PC-3 (cell line): ENCODE results near the gene ANKRD27. TPM values are rescaled to one million over a fixed set of nuclear protein-coding genes. Genes with fewer than 3 reads are reported as not detected.

Experiments
- ATAC-seq: fragments of 200-7000 bp; cut with Tn5 transposase; 2 replicates; pipeline ENCODE4 v1.9.1; 2020; ENCODE audit warnings: mild to moderate bottlenecking, moderate library complexity
- BruUV-seq: library from RNA; stranded (reverse); fragments of 400-500 nt; replicated peaks from 2 replicates; lab custom pipeline; 2021; lab: Mats Ljungman, UMichigan
- CTCF ChIA-PET: fragments of 300-600 bp; sonication (Branson Sonifier 250); formaldehyde crosslinking; loops from one replicate; lab custom pipeline; 2022; ENCODE audit warnings: antibody characterized with exemption; lab: Charles Lee
- POLR2A ChIA-PET: fragments of 300-600 bp; sonication (Branson Sonifier 250); formaldehyde crosslinking; loops from one replicate; lab custom pipeline; 2022; ENCODE audit warnings: antibody characterized with exemption; ENCODE audit not compliant: unreplicated experiment; lab: Charles Lee
- DNase-seq: peaks from one replicate; pipeline ENCODE4 v3.0.0-alpha.2; 2015
- H2AFZ ChIP-seq: fragments of 300-600 bp; sonication (generic); 2 replicates; pipeline ENCODE4 v1.6.0; 2016; ENCODE audit warnings: antibody characterized with exemption, low read length
- H3F3A ChIP-seq: fragments of 300-600 bp; sonication (generic); one replicate; pipeline ENCODE4 v1.6.0; 2017; ENCODE audit warnings: antibody characterized with exemption, low read length, control low read depth, mild to moderate bottlenecking; ENCODE audit not compliant: unreplicated experiment
- H3K27ac ChIP-seq: fragments of 300-600 bp; sonication (generic); 2 replicates; pipeline ENCODE4 v1.5.1; 2016; ENCODE audit warnings: mild to moderate bottlenecking, low read length
- H3K27me3 ChIP-seq: fragments of 300-600 bp; sonication (generic); 2 replicates; pipeline ENCODE4 v1.6.1; 2016; ENCODE audit warnings: low read length, mixed read lengths
- H3K36me3 ChIP-seq: fragments of 300-600 bp; sonication (generic); 2 replicates; pipeline ENCODE4 v1.6.1; 2016; ENCODE audit warnings: low read depth, mixed run types, low read length, mixed read lengths
- H3K4me1 ChIP-seq: fragments of 300-600 bp; sonication (generic); 2 replicates; pipeline ENCODE4 v1.5.1; 2016; ENCODE audit warnings: low read length; ENCODE audit not compliant: insufficient read depth
- H3K4me2 ChIP-seq: fragments of 300-600 bp; sonication (generic); 2 replicates; pipeline ENCODE4 v1.6.0; 2016; ENCODE audit warnings: low read length
- H3K4me3 ChIP-seq: fragments of 300-600 bp; sonication (generic); 2 replicates; pipeline ENCODE4 v1.5.1; 2016; ENCODE audit warnings: mild to moderate bottlenecking, low read length, mixed read lengths
- H3K79me2 ChIP-seq: fragments of 300-600 bp; sonication (generic); 2 replicates; pipeline ENCODE4 v1.6.1; 2017; ENCODE audit warnings: low read length, mixed read lengths
- H3K9ac ChIP-seq: fragments of 300-600 bp; sonication (generic); 2 replicates; pipeline ENCODE4 v1.6.0; 2016; ENCODE audit warnings: mild to moderate bottlenecking, low read length
- H3K9me2 ChIP-seq: fragments of 300-600 bp; sonication (generic); replicated peaks from 2 replicates; pipeline ENCODE4 v1.6.1; 2016; ENCODE audit warnings: mixed run types, low read length, mixed read lengths
- H3K9me3 ChIP-seq: fragments of 300-600 bp; sonication (generic); 2 replicates; pipeline ENCODE4 v1.6.1; 2016; ENCODE audit warnings: low read length, mixed read lengths
- H4K20me1 ChIP-seq: fragments of 300-600 bp; sonication (generic); 2 replicates; pipeline ENCODE4 v1.6.1; 2016; ENCODE audit warnings: low read length, mixed read lengths
- CTCF ChIP-seq: fragments of 300-600 bp; sonication (generic); conservative IDR thresholded peaks from 2 replicates; pipeline ENCODE4 v1.5.1; 2017; ENCODE audit warnings: antibody characterized with exemption, low read depth, mild to moderate bottlenecking, low read length
- EZH2 ChIP-seq: fragments of 300-600 bp; sonication (generic); IDR thresholded peaks from one replicate; pipeline ENCODE4 v1.6.1; 2017; ENCODE audit warnings: antibody characterized with exemption, mild to moderate bottlenecking, low read length; ENCODE audit not compliant: unreplicated experiment
- EZH2phosphoT487 ChIP-seq: fragments of 300-600 bp; sonication (generic); IDR thresholded peaks from 2 replicates; pipeline ENCODE4 v1.6.1; 2018; ENCODE audit warnings: mild to moderate bottlenecking, antibody characterized with exemption, low read length, borderline replicate concordance
- intact Hi-C: fragments of 100-400 bp; cut with micrococcal nuclease; formaldehyde crosslinking; loops from 2 replicates; pipeline ENCODE4 v1.9.0; 2023
- total RNA-seq: library from RNA; depleted of rRNA; stranded (reverse); fragments of >200 nt; gene quantifications from 2 replicates; pipeline ENCODE4 v1.2.3, GENCODE V29; 2014

ANKRD27 gene
- total RNA-seq, 1 experiment from 2014 or later, result 14.3 TPM

- Histone ChIP-seq H3K4me2 (peak within 1 kb of the TSS; percentile 88), H3K4me1 (peaks cover 7% of the 10 kb centered on the region; the same call in 1 of the 2 replicates), H3K9me3 (no peaks in the 10 kb centered on the region), H3K27me3 (no peaks in the 10 kb centered on the region), H4K20me1 (no peaks in the 10 kb centered on the region), H2AFZ (peak within 1 kb of the TSS; percentile 98), H3K4me3 (peak within 1 kb of the TSS; percentile 95), H3K79me2 (peaks cover 21% of the 10 kb centered on the region), H3K27ac (no peak within 1 kb of the TSS), H3F3A (no peaks in the 10 kb centered on the region), H3K9ac (peak within 1 kb of the TSS; percentile 95), H3K9me2 (no peaks in the 10 kb centered on the region), H3K36me3 (peaks cover 2% of the 10 kb centered on the region)
- TF ChIP-seq EZH2phosphoT487 (no peak), CTCF (no peak), EZH2 (no peak)
- BruUV-seq, result no TSS peak
- ATAC-seq, result peak; percentile 94
- intact Hi-C loops, result no loop called here
- CTCF ChIA-PET, result interaction anchor here (0.7 kb wide), 1 partner anchor 1909 kb away, joined by 3 read pairs; no protein-coding TSS in a partner anchor
- peak; percentile 88 for DNase-seq
- POLR2A ChIA-PET, result interaction anchor here (0.6 to 0.7 kb wide), 2 partner anchors 234 to 236 kb away, joined by 3 to 16 read pairs; partner anchors contain the start of gene ZNF507
Measured at GRCh38 chr19:32580901-32581704, 93.9 kb downstream of the ANKRD27 start, which contains the start of gene PDCD5. PDCD5 (plus strand) TSS chr19:32581190; CDS start chr19:32581262, 72 bp downstream.

GRCh38 chr19:32580353-32580900 is 94.6 kb downstream of the ANKRD27 start:
- Histone ChIP-seq H3K27me3 (no peaks in the 10 kb centered on the region), H3K36me3 (no peaks in the 10 kb centered on the region; the same call in none of the 2 replicates), H3K9ac (no peak overlapping the region), H3K79me2 (peaks cover 21% of the 10 kb centered on the region), H3K4me3 (peak overlapping the region; percentile 95), H3F3A (no peaks in the 10 kb centered on the region), H3K4me1 (peaks cover 7% of the 10 kb centered on the region; the same call in 1 of the 2 replicates), H3K4me2 (peak overlapping the region; percentile 88), H4K20me1 (no peaks in the 10 kb centered on the region), H3K27ac (no peak overlapping the region), H3K9me3 (no peaks in the 10 kb centered on the region), H2AFZ (peak overlapping the region; percentile 98), H3K9me2 (no peaks in the 10 kb centered on the region)
- intact Hi-C loops, result no loop called here
- ChIA-PET POLR2A (interaction anchor here (0.7 kb wide), 1 partner anchor 235 kb away, joined by 3 read pairs; the partner anchor contains the start of gene ZNF507), CTCF (interaction anchor here (0.7 kb wide), 1 partner anchor 1909 kb away, joined by 3 read pairs; no protein-coding TSS in a partner anchor)
- DNase-seq (no peak), ATAC-seq (peak; percentile 15)
- TF ChIP-seq EZH2 (no peak), CTCF (no peak), EZH2phosphoT487 (no peak)
- BruUV-seq, result no TSS peak
